GM12878 (cell line): ENCODE results near the gene ABHD13. TPM values are rescaled to one million over a fixed set of nuclear protein-coding genes. Genes with fewer than 3 reads are reported as not detected.

Source experiments
- CBX5 ChIP-seq: sonication (generic); IDR thresholded peaks from 2 replicates; pipeline ENCODE4 v1.6.1; 2016; ENCODE audit warnings: low read depth, moderate library complexity, mild to moderate bottlenecking, inconsistent platforms
- EED ChIP-seq: sonication (generic); IDR thresholded peaks from 2 replicates; pipeline ENCODE4 v1.6.1; 2016; ENCODE audit warnings: antibody characterized with exemption, low read depth
- EGR1 ChIP-seq, 2 experiments: IDR thresholded peaks; 1 replicate in 1 of 2; 2 replicates in 1 of 2; pipeline ENCODE4 v1.6.1; 2011 to 2012; ENCODE audit warnings: low read depth in 2 of 2, low read length in 2 of 2, borderline replicate concordance in 1 of 2, mild to moderate bottlenecking in 1 of 2, moderate library complexity in 1 of 2
- HCFC1 ChIP-seq: fragments of 150-350 bp; IDR thresholded peaks from 2 replicates; pipeline ENCODE4 v1.6.1; 2014; ENCODE audit warnings: low read length
- IKZF2 ChIP-seq, 2 experiments: fragments of 450-650 bp; IDR thresholded peaks; 2 replicates each; pipeline ENCODE4 v1.6.1; 2017; ENCODE audit warnings: mild to moderate bottlenecking in 2 of 2, moderate library complexity in 2 of 2
- IRF4 ChIP-seq: IDR thresholded peaks from 2 replicates; pipeline ENCODE4 v1.6.1; 2011; ENCODE audit warnings: low read depth, low read length
- MTA3 ChIP-seq: IDR thresholded peaks from 2 replicates; pipeline ENCODE4 v1.6.1; 2012; ENCODE audit warnings: low read length, inconsistent platforms, borderline replicate concordance
- MYC ChIP-seq: IDR thresholded peaks from 2 replicates; pipeline ENCODE4 v1.6.1; 2011; ENCODE audit warnings: mild to moderate bottlenecking, low read length, moderate library complexity, inconsistent platforms; ENCODE audit not compliant: insufficient read depth, insufficient replicate concordance, insufficient read length, severe bottlenecking
- NFIC ChIP-seq: IDR thresholded peaks from 2 replicates; pipeline ENCODE4 v1.6.1; 2012; ENCODE audit warnings: low read depth, mild to moderate bottlenecking, inconsistent platforms, low read length, moderate library complexity
- PML ChIP-seq: IDR thresholded peaks from 2 replicates; pipeline ENCODE4 v1.6.1; 2012; ENCODE audit warnings: low read length, inconsistent platforms
- POLR2A ChIP-seq: IDR thresholded peaks from 2 replicates; pipeline ENCODE4 v1.6.1; 2011; ENCODE audit warnings: low read depth, mild to moderate bottlenecking, low read length
- POLR2AphosphoS5 ChIP-seq: IDR thresholded peaks from 2 replicates; pipeline ENCODE4 v1.6.1; 2011; ENCODE audit warnings: mild to moderate bottlenecking, low read length, inconsistent platforms
- STAT1 ChIP-seq: fragments of 450-650 bp; conservative IDR thresholded peaks from 2 replicates; pipeline ENCODE4 v1.6.1; 2014; ENCODE audit warnings: antibody characterized with exemption, mild to moderate bottlenecking
- SUZ12 ChIP-seq: fragments of 200-600 bp; sonication (generic); IDR thresholded peaks from one replicate; pipeline ENCODE4 v1.6.1; 2018; ENCODE audit warnings: antibody characterized with exemption, mild to moderate bottlenecking; ENCODE audit not compliant: unreplicated experiment
- TCF12 ChIP-seq: IDR thresholded peaks from 2 replicates; pipeline ENCODE4 v1.6.1; 2011; ENCODE audit warnings: low read depth, mild to moderate bottlenecking, low read length
- TCF3 ChIP-seq: IDR thresholded peaks from 2 replicates; pipeline ENCODE4 v1.6.1; 2012; ENCODE audit warnings: low read depth, mild to moderate bottlenecking, low read length, borderline replicate concordance; ENCODE audit not compliant: insufficient read depth
- ZNF217 ChIP-seq: fragments of 450-650 bp; IDR thresholded peaks from 2 replicates; pipeline ENCODE4 v1.6.1; 2017; ENCODE audit warnings: antibody characterized with exemption, mild to moderate bottlenecking
- ZNF24 ChIP-seq: fragments of 450-650 bp; IDR thresholded peaks from 2 replicates; pipeline ENCODE4 v1.6.1; 2017; ENCODE audit warnings: antibody characterized with exemption, mild to moderate bottlenecking
- polyA plus RNA-seq, 11 experiments: library from polyadenylated mRNA; depleted of rRNA in 4 of 11; unstranded in 6 of 11; stranded (reverse) in 5 of 11; fragments of >200 nt; fragmentation: Nextera tagmentation in 4 of 11; fragmentation: Illumina TruSeq in 1 of 11; extraction: Ambion mirVana in 4 of 11; extraction: Trizol in 1 of 11; gene quantifications; 1 replicate in 1 of 11; 2 replicates in 10 of 11; pipeline versions ENCODE4 v1.2.1 to v1.2.3, GENCODE V29; 2011 to 2016; ENCODE audit warnings: inconsistent platforms in 2 of 11, missing spikeins in 2 of 11, low read depth in 1 of 11
- total RNA-seq, 4 experiments: library from RNA; depleted of rRNA in 3 of 4; stranded (reverse); fragments of >200 nt in 3 of 4; fragmentation: Illumina TruSeq in 1 of 4; extraction: Trizol in 1 of 4; gene quantifications; 2 replicates each; pipeline versions ENCODE4 v1.2.1 to v1.2.3, GENCODE V29; 2013 to 2021
- TF ChIP-seq, protein P1 (sequence below): IDR thresholded peaks from 2 replicates; pipeline ENCODE4 v1.6.1; 2012; ENCODE audit warnings: low read length, inconsistent platforms
- TF ChIP-seq, protein P2 (sequence below): fragments of 450-650 bp; IDR thresholded peaks from 2 replicates; pipeline ENCODE4 v1.6.1; 2017; ENCODE audit warnings: low read depth, mild to moderate bottlenecking, moderate library complexity
- TF ChIP-seq, protein P3 (sequence below): fragments of 450-650 bp; IDR thresholded peaks from 2 replicates; pipeline ENCODE4 v1.6.1; 2018; ENCODE audit warnings: mild to moderate bottlenecking, low read depth, moderate library complexity; ENCODE audit not compliant: partially characterized antibody
- TF ChIP-seq, protein P4 (sequence below), 3 experiments: IDR thresholded peaks in 2 of 3; conservative IDR thresholded peaks in 1 of 3; 2 replicates each; pipeline ENCODE4 v1.5.1; 2011; ENCODE audit warnings: low read depth in 3 of 3, low read length in 3 of 3, mild to moderate bottlenecking in 3 of 3, control low read depth in 2 of 3, moderate library complexity in 2 of 3, inconsistent platforms in 1 of 3, mixed read lengths in 1 of 3; ENCODE audit not compliant: control insufficient read depth in 2 of 3, insufficient read depth in 1 of 3; ENCODE audit errors: extremely low read depth in 1 of 3

Gene ABHD13
- total and polyA plus RNA-seq, 10 of the 15 experiments (the other 5 are each of a cell fraction or from before 2014, with no cell fraction given): 3.2 to 10.7 (median 6.5) TPM

DNA sequence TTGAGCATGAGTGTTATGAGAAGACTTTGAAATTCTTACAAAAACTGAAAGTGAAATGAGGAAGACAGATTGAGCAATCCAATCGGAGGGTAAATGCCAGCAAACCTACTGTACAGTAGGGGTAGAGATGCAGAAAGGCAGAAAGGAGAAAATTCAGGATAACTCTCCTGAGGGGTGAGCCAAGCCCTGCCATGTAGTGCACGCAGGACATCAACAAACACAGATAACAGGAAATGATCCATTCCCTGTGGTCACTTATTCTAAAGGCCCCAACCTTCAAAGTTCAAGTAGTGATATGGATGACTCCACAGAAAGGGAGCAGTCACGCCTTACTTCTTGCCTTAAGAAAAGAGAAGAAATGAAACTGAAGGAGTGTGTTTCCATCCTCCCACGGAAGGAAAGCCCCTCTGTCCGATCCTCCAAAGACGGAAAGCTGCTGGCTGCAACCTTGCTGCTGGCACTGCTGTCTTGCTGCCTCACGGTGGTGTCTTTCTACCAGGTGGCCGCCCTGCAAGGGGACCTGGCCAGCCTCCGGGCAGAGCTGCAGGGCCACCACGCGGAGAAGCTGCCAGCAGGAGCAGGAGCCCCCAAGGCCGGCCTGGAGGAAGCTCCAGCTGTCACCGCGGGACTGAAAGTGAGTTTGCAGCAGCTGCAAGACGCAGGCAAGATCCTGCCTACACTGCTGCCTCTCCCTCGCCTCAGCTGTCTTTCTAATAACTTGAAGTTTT is 51.6 kb downstream of the ABHD13 start, which contains the start of gene TNFSF13B (continued):
- TF ChIP-seq, protein P1, sequence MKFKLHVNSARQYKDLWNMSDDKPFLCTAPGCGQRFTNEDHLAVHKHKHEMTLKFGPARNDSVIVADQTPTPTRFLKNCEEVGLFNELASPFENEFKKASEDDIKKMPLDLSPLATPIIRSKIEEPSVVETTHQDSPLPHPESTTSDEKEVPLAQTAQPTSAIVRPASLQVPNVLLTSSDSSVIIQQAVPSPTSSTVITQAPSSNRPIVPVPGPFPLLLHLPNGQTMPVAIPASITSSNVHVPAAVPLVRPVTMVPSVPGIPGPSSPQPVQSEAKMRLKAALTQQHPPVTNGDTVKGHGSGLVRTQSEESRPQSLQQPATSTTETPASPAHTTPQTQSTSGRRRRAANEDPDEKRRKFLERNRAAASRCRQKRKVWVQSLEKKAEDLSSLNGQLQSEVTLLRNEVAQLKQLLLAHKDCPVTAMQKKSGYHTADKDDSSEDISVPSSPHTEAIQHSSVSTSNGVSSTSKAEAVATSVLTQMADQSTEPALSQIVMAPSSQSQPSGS: peak; percentile 66
- TF ChIP-seq MTA3 (peak; percentile 79; the same call in 1 of the 2 replicates), PML (peak; percentile 75; the same call in 1 of the 2 replicates), MYC (peak; percentile 60), ZNF24 (peak; percentile 84), POLR2AphosphoS5 (peak; percentile 50), IRF4 (peak; percentile 47; the same call in 1 of the 2 replicates), EED (peak; percentile 94), SUZ12 (no peak), TCF12 (peak; percentile 90), EGR1 (IDR thresholded peaks at IDR 0.05; ENCODE audit: borderline replicate concordance in 1 of 2, low read depth in 2 of 2, low read length in 2 of 2) (peak in 1 of 2 experiments; percentile 56; a peak in 1 of 3 replicates), HCFC1 (no peak), TCF3 (peak; percentile 83), IKZF2 (IDR thresholded peaks at IDR 0.05) (peak; percentile 91 to 94), CBX5 (peak; percentile 45; the same call in 1 of the 2 replicates), NFIC (peak; percentile 78), POLR2A (peak; percentile 66), ZNF217 (0 out of 2 replicates have a peak, but pooled peaks have one; percentile 29), STAT1 (no peak)
- TF ChIP-seq, protein P2, sequence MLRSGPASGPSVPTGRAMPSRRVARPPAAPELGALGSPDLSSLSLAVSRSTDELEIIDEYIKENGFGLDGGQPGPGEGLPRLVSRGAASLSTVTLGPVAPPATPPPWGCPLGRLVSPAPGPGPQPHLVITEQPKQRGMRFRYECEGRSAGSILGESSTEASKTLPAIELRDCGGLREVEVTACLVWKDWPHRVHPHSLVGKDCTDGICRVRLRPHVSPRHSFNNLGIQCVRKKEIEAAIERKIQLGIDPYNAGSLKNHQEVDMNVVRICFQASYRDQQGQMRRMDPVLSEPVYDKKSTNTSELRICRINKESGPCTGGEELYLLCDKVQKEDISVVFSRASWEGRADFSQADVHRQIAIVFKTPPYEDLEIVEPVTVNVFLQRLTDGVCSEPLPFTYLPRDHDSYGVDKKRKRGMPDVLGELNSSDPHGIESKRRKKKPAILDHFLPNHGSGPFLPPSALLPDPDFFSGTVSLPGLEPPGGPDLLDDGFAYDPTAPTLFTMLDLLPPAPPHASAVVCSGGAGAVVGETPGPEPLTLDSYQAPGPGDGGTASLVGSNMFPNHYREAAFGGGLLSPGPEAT: peak; percentile 92
- TF ChIP-seq, protein P3, sequence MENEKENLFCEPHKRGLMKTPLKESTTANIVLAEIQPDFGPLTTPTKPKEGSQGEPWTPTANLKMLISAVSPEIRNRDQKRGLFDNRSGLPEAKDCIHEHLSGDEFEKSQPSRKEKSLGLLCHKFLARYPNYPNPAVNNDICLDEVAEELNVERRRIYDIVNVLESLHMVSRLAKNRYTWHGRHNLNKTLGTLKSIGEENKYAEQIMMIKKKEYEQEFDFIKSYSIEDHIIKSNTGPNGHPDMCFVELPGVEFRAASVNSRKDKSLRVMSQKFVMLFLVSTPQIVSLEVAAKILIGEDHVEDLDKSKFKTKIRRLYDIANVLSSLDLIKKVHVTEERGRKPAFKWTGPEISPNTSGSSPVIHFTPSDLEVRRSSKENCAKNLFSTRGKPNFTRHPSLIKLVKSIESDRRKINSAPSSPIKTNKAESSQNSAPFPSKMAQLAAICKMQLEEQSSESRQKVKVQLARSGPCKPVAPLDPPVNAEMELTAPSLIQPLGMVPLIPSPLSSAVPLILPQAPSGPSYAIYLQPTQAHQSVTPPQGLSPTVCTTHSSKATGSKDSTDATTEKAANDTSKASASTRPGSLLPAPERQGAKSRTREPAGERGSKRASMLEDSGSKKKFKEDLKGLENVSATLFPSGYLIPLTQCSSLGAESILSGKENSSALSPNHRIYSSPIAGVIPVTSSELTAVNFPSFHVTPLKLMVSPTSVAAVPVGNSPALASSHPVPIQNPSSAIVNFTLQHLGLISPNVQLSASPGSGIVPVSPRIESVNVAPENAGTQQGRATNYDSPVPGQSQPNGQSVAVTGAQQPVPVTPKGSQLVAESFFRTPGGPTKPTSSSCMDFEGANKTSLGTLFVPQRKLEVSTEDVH: no peak
- TF ChIP-seq, protein P4, sequence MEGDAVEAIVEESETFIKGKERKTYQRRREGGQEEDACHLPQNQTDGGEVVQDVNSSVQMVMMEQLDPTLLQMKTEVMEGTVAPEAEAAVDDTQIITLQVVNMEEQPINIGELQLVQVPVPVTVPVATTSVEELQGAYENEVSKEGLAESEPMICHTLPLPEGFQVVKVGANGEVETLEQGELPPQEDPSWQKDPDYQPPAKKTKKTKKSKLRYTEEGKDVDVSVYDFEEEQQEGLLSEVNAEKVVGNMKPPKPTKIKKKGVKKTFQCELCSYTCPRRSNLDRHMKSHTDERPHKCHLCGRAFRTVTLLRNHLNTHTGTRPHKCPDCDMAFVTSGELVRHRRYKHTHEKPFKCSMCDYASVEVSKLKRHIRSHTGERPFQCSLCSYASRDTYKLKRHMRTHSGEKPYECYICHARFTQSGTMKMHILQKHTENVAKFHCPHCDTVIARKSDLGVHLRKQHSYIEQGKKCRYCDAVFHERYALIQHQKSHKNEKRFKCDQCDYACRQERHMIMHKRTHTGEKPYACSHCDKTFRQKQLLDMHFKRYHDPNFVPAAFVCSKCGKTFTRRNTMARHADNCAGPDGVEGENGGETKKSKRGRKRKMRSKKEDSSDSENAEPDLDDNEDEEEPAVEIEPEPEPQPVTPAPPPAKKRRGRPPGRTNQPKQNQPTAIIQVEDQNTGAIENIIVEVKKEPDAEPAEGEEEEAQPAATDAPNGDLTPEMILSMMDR (IDR thresholded peaks at IDR 0.05 in 2 of 3, conservative IDR thresholded peaks at IDR 0.05 in 1 of 3; ENCODE audit: control insufficient read depth in 2 of 3, extremely low read depth in 1 of 3, insufficient read depth in 1 of 3, low read depth in 3 of 3, low read length in 3 of 3): peak; percentile 31 to 58 (median 51); a peak in 4 of 6 replicates
